HG03575 (cell line): ENCODE measurements around the gene SEZ6L2.
"Not testable (repeated sequence)": the region's sequence is repeated elsewhere in the genome, so short reads cannot be mapped to it uniquely, and the experiment has no call there.

ENCODE experiments used
- ATAC-seq: cut with Tn5 transposase; IDR thresholded peaks from one replicate; pipeline ENCODE4 v1.9.1; 2021; ENCODE audit not compliant: unreplicated experiment, insufficient number of reproducible peaks, low FRiP score; ENCODE audit errors: extremely low read depth

The SEZ6L2 gene

GRCh38 chr16:29836623-29837022 lies 62.7 kb downstream of the SEZ6L2 start:
- ATAC-seq, result no peak

GRCh38 chr16:29835926-29836325 lies 63.4 kb downstream of the SEZ6L2 start:
- no peak for ATAC-seq

- no peak for ATAC-seq
Measured at GRCh38 chr16:29834079-29834478, 65.3 kb downstream of the SEZ6L2 start.

- not testable (repeated sequence) for ATAC-seq
Measured at GRCh38 chr16:29833219-29833618, 66.1 kb downstream of the SEZ6L2 start.

- no peak for ATAC-seq
Measured at GRCh38 chr16:29831490-29831889, 67.9 kb downstream of the SEZ6L2 start.

- no peak for ATAC-seq
Measured at GRCh38 chr16:29830774-29831173, 68.6 kb downstream of the SEZ6L2 start.

GRCh38 chr16:29826342-29826695 lies 73.0 kb downstream of the SEZ6L2 start:
- ATAC-seq, result no peak

GRCh38 chr16:29825145-29826044 lies 74.0 kb downstream of the SEZ6L2 start:
- ATAC-seq, result no peak

- no peak for ATAC-seq
Measured at GRCh38 chr16:29824589-29825144, 74.7 kb downstream of the SEZ6L2 start.

- no peak for ATAC-seq
Measured at GRCh38 chr16:29821643-29822115, 77.7 kb downstream of the SEZ6L2 start.
